ENCODE measurements around the gene MAP4K1.

DNA sequence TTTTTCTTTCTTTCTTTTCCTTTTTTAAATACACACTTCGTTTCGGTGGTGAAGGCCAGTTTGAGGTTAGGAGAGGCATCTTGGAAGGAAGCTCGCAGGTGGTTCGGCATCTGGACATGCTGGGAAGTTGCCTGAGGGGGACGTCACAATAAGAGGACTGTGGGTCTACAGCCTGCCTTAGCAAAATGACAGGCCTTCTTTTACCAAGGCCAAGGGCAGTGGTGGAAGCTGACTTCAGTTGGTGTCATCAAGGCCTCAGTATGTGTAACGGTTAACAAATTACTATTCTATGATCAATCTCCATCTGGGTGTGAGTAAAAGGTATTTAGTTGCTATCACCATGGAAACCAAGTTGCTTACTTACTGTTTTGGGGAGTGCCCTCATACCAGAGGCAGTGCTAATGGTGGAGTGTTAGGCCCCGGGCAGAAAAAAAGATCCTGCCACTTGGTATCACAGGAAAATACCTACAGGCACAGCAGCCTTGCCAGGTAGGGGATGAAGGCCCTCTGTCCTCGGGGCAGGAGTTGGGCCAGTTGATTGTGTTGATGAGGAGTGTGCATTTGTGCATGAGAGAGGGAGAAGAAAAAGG is 40.0 kb upstream of the MAP4K1 start:
- TF ChIP-seq OSR1 (CRISPR knock-in tag; IDR thresholded peaks at IDR 0.05): no peak
- TF ChIP-seq RARB (CRISPR knock-in tag; IDR thresholded peaks at IDR 0.05): no peak
- no peak for TF ChIP-seq GLIS3 (CRISPR knock-in tag; IDR thresholded peaks at IDR 0.05)
- no peak for TF ChIP-seq ARNTL (CRISPR knock-in tag; IDR thresholded peaks at IDR 0.05; ENCODE audit: borderline replicate concordance, low read depth)
- TF ChIP-seq PATZ1 (CRISPR knock-in tag; IDR thresholded peaks at IDR 0.05; ENCODE audit: borderline replicate concordance): no peak; the same call in 1 of the 2 replicates
- TF ChIP-seq ZFP3 (CRISPR knock-in tag; IDR thresholded peaks at IDR 0.05): no peak
- TF ChIP-seq, protein P1, sequence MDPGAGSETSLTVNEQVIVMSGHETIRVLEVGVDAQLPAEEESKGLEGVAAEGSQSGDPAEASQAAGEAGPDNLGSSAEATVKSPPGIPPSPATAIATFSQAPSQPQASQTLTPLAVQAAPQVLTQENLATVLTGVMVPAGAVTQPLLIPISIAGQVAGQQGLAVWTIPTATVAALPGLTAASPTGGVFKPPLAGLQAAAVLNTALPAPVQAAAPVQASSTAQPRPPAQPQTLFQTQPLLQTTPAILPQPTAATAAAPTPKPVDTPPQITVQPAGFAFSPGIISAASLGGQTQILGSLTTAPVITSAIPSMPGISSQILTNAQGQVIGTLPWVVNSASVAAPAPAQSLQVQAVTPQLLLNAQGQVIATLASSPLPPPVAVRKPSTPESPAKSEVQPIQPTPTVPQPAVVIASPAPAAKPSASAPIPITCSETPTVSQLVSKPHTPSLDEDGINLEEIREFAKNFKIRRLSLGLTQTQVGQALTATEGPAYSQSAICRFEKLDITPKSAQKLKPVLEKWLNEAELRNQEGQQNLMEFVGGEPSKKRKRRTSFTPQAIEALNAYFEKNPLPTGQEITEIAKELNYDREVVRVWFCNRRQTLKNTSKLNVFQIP (CRISPR knock-in tag; IDR thresholded peaks at IDR 0.05; ENCODE audit: borderline replicate concordance, low read depth): no peak
- TF ChIP-seq CSDC2 (CRISPR knock-in tag; IDR thresholded peaks at IDR 0.05): no peak
- TF ChIP-seq ZNF565 (CRISPR knock-in tag; conservative IDR thresholded peaks at IDR 0.05; ENCODE audit: low read depth): no peak
- no peak for TF ChIP-seq ZNF8 (CRISPR knock-in tag; IDR thresholded peaks at IDR 0.05)
- no peak for TF ChIP-seq ZFP30 (CRISPR knock-in tag; IDR thresholded peaks at IDR 0.05)
